C4-2B (cell line): ENCODE data around the gene RBPJL.

Source experiments
- ZFX ChIP-seq: fragments of 450-650 bp; IDR thresholded peaks from 2 replicates; pipeline ENCODE4 v1.6.1; 2017
- TF ChIP-seq, protein P1 (sequence below): fragments of 450-650 bp; conservative IDR thresholded peaks from 2 replicates; pipeline ENCODE4 v1.5.1; 2017; ENCODE audit warnings: mild to moderate bottlenecking

DNA sequence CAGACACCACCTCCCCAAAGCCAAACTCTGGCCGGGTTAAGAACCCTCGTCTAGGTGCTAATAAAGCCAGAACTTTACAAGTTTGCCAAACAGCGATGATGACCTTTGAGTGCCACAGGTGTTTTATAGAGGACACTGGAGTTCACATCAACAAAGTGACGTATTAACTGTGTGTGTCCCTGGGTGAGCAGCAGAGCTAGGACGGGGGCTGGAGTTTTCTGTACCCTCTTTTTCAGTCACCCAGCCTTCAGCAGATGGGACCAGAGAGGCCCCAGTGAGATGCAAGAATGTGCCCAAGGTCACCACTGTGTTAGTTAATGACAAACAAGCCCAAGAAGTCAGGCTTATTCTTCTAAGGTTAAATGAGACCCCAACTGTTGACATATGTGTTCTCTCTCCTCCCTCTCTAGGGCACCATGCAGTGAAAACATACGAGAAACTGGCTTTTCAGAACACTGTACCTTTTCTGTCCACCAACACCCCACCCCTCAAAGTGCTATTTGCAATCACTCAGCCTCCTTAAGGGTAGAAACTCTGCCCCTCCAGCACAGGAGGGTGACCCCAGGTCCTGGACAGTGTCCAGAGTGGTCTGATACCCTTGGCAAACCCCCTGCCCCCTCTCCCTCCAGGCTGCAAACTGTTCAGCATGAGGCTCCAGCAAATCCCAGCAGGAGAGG is 36.4 kb downstream of the RBPJL start:
- TF ChIP-seq, protein P1, sequence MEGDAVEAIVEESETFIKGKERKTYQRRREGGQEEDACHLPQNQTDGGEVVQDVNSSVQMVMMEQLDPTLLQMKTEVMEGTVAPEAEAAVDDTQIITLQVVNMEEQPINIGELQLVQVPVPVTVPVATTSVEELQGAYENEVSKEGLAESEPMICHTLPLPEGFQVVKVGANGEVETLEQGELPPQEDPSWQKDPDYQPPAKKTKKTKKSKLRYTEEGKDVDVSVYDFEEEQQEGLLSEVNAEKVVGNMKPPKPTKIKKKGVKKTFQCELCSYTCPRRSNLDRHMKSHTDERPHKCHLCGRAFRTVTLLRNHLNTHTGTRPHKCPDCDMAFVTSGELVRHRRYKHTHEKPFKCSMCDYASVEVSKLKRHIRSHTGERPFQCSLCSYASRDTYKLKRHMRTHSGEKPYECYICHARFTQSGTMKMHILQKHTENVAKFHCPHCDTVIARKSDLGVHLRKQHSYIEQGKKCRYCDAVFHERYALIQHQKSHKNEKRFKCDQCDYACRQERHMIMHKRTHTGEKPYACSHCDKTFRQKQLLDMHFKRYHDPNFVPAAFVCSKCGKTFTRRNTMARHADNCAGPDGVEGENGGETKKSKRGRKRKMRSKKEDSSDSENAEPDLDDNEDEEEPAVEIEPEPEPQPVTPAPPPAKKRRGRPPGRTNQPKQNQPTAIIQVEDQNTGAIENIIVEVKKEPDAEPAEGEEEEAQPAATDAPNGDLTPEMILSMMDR: no peak
- no peak for TF ChIP-seq ZFX
